Endothelial cell of umbilical vein (primary cell): Measurements from ENCODE around the gene FUT8. TPM values are rescaled to one million over a fixed set of nuclear protein-coding genes. Genes with fewer than 3 reads are reported as not detected.

ENCODE experiments used
- BruUV-seq: library from RNA; stranded (reverse); fragments of 400-500 nt; replicated peaks from 2 replicates; lab custom pipeline; 2021; lab: Mats Ljungman, UMichigan
- CTCF ChIA-PET: fragments of 300-600, 350-600 bp; sonication (Branson Sonifier 250); formaldehyde crosslinking; loops from one replicate; lab custom pipeline; 2021; ENCODE audit warnings: antibody characterized with exemption, inconsistent platforms; lab: Charles Lee
- POLR2A ChIA-PET: fragments of 300-600, 350-600 bp; sonication (Branson Sonifier 250); formaldehyde crosslinking; loops from one replicate; lab custom pipeline; 2021; ENCODE audit warnings: antibody characterized with exemption, inconsistent platforms; lab: Charles Lee
- DNase-seq: peaks from one replicate; pipeline ENCODE4 v3.0.0-alpha.2; 2011; ENCODE audit warnings: low read depth, low spot score
- FAIRE-seq: peaks from 2 replicates; lab custom pipeline; 2011; peaks lifted over from hg19 to GRCh38; lab: Jason Lieb, UNC
- H2AFZ ChIP-seq: 2 replicates; pipeline ENCODE4 v1.6.0; 2012; ENCODE audit warnings: low read depth, low read length, control low read depth, inconsistent platforms
- H3K27ac ChIP-seq: 2 replicates; pipeline ENCODE4 v1.5.1; 2011; ENCODE audit warnings: low read depth, mild to moderate bottlenecking, control low read depth, low read length, moderate library complexity; ENCODE audit not compliant: insufficient read depth
- H3K27me3 ChIP-seq, 2 experiments: 2 replicates each; pipeline versions ENCODE4 v1.6.0 to v1.6.1; 2011; ENCODE audit warnings: low read length in 2 of 2, mixed read lengths in 1 of 2; ENCODE audit not compliant: control insufficient read depth in 2 of 2, insufficient read depth in 2 of 2
- H3K36me3 ChIP-seq, 2 experiments: 2 replicates in 1 of 2; 3 replicates in 1 of 2; pipeline ENCODE4 v1.5.1; 2011; ENCODE audit warnings: low read length in 2 of 2, mild to moderate bottlenecking in 1 of 2, moderate library complexity in 1 of 2; ENCODE audit not compliant: control insufficient read depth in 2 of 2, insufficient read depth in 2 of 2; ENCODE audit errors: extremely low read depth in 1 of 2
- H3K4me1 ChIP-seq: 3 replicates; pipeline ENCODE4 v1.5.1; 2011; ENCODE audit warnings: mild to moderate bottlenecking, low read length; ENCODE audit not compliant: control insufficient read depth, insufficient read depth; ENCODE audit errors: extremely low read depth
- H3K4me2 ChIP-seq: 2 replicates; pipeline ENCODE4 v1.6.1; 2011; ENCODE audit warnings: low read length, control low read depth, mixed read lengths; ENCODE audit not compliant: insufficient read depth
- H3K4me3 ChIP-seq, 3 experiments: fragments of 200-600 bp in 1 of 3; sonication (generic), shearing (Covaris generic) in 1 of 3; replicated peaks in 1 of 3; 2 replicates each; pipeline ENCODE4 v1.5.1; 2011 to 2016; ENCODE audit warnings: control low read depth in 3 of 3, low read length in 3 of 3, mild to moderate bottlenecking in 2 of 3, inconsistent platforms in 1 of 3, low read depth in 1 of 3, moderate library complexity in 1 of 3; ENCODE audit not compliant: insufficient read depth in 1 of 3
- H3K79me2 ChIP-seq: 2 replicates; pipeline ENCODE4 v1.6.0; 2012; ENCODE audit warnings: low read length, inconsistent platforms; ENCODE audit not compliant: control insufficient read depth, insufficient read depth
- H3K9ac ChIP-seq: replicated peaks from 2 replicates; pipeline ENCODE3; 2011; ENCODE audit warnings: low read length, control low read depth; ENCODE audit not compliant: insufficient read depth; ENCODE audit errors: extremely low read depth
- H3K9me1 ChIP-seq: replicated peaks from 3 replicates; pipeline ENCODE4 v1.6.0; 2011; ENCODE audit warnings: mild to moderate bottlenecking, low read length; ENCODE audit not compliant: control insufficient read depth, insufficient read depth; ENCODE audit errors: extremely low read depth
- H3K9me3 ChIP-seq: replicated peaks from 2 replicates; pipeline ENCODE4 v1.5.1; 2012; ENCODE audit warnings: low read length, inconsistent platforms; ENCODE audit not compliant: control insufficient read depth, insufficient read depth
- H4K20me1 ChIP-seq: replicated peaks from 2 replicates; pipeline ENCODE3; 2011; ENCODE audit warnings: mild to moderate bottlenecking, low read length; ENCODE audit not compliant: control insufficient read depth, insufficient read depth; ENCODE audit errors: extremely low read depth
- CTCF ChIP-seq, 2 donors: IDR thresholded peaks; 1 replicate in 1 of 2; 2 replicates in 1 of 2; pipeline ENCODE4 v1.5.1; 2011; ENCODE audit warnings: low read length in 2 of 2, mild to moderate bottlenecking in 2 of 2, moderate library complexity in 2 of 2, control low read depth in 1 of 2, inconsistent platforms in 1 of 2, low read depth in 1 of 2; ENCODE audit not compliant: insufficient read depth in 1 of 2; ENCODE audit errors: extremely low read depth in 1 of 2
- EZH2 ChIP-seq: IDR thresholded peaks from 2 replicates; pipeline ENCODE4 v1.6.1; 2012; ENCODE audit warnings: borderline replicate concordance, low read depth, mild to moderate bottlenecking, moderate library complexity, low read length, inconsistent platforms; ENCODE audit not compliant: severe bottlenecking
- FOS ChIP-seq: IDR thresholded peaks from 2 replicates; pipeline ENCODE4 v1.6.1; 2011; ENCODE audit warnings: mild to moderate bottlenecking, low read length, moderate library complexity, borderline replicate concordance; ENCODE audit not compliant: insufficient read depth
- GATA2 ChIP-seq: IDR thresholded peaks from 2 replicates; pipeline ENCODE4 v1.7.0; 2011; ENCODE audit warnings: low read depth, mild to moderate bottlenecking, moderate library complexity, mixed read lengths, low read length; ENCODE audit not compliant: insufficient read length, insufficient read depth
- JUN ChIP-seq: IDR thresholded peaks from 2 replicates; pipeline ENCODE4 v1.6.1; 2011; ENCODE audit warnings: borderline replicate concordance, low read depth; ENCODE audit not compliant: insufficient read length, insufficient read depth
- MAX ChIP-seq: IDR thresholded peaks from 2 replicates; pipeline ENCODE4 v1.6.1; 2011; ENCODE audit not compliant: insufficient read depth, insufficient read length
- MYC ChIP-seq: IDR thresholded peaks from one replicate; pipeline ENCODE4 v1.6.1; 2011; ENCODE audit warnings: mild to moderate bottlenecking, low read depth, low read length
- POLR2A ChIP-seq: IDR thresholded peaks from 2 replicates; pipeline ENCODE4 v1.6.1; 2012; ENCODE audit warnings: low read depth, mild to moderate bottlenecking, control low read depth, low read length
- POLR2AphosphoS5 ChIP-seq: IDR thresholded peaks from 2 replicates; pipeline ENCODE4 v1.6.1; 2012; ENCODE audit warnings: low read depth, mild to moderate bottlenecking, control low read depth, low read length, moderate library complexity; ENCODE audit not compliant: insufficient read depth
- dilution Hi-C: fragments of 300-500 bp; cut with MboI; formaldehyde crosslinking; loops from one replicate; pipeline ENCODE4 v1.15.0; 2019; ENCODE audit warnings: low sequenced_read_pairs; ENCODE audit not compliant: extremely low pct_ligation_motif_present
- intact Hi-C: fragments of 100-400 bp; cut with micrococcal nuclease; formaldehyde crosslinking; loops from one replicate; pipeline ENCODE4 v1.10.0; 2022
- polyA plus RNA-seq, 4 experiments: library from polyadenylated mRNA; depleted of rRNA in 3 of 4; stranded (reverse) in 3 of 4; unstranded in 1 of 4; fragments of >200 nt; gene quantifications; 2 replicates each; pipeline versions ENCODE4 v1.2.1 to v1.2.3, GENCODE V29; 2011 to 2012; ENCODE audit warnings: missing spikeins in 1 of 4
- total RNA-seq: library from RNA; stranded (reverse); gene quantifications from 2 replicates; pipeline ENCODE4 v1.2.3, GENCODE V29; 2021

The FUT8 gene
- total and polyA plus RNA-seq, 2 donors (not counting 3 experiments of a cell fraction or from before 2014, with no cell fraction given): 16.7 to 38.8 TPM

GRCh38 chr14:65585216-65585615 lies 172.7 kb downstream of the FUT8 start:
- H3K79me2 ChIP-seq: no peaks in the 10 kb centered on the region

More at GRCh38 chr14:65585216-65585615, 172.7 kb downstream of the FUT8 start:
- no peaks in the 10 kb centered on the region for H3K9me3 ChIP-seq
- H3K4me2 ChIP-seq: no peak overlapping the region
- no peak overlapping the region for H3K4me3 ChIP-seq
- TF ChIP-seq POLR2AphosphoS5 (no peak), MYC (no peak), FOS (no peak), JUN (no peak), MAX (no peak), POLR2A (no peak), GATA2 (no peak), EZH2 (no peak), CTCF (IDR thresholded peaks at IDR 0.05; ENCODE audit: extremely low read depth in 1 of 2, insufficient read depth in 1 of 2, low read depth in 1 of 2, low read length in 2 of 2) (no peak)
- intact Hi-C loops: loop anchor here (5.0 kb wide), 1 partner anchor 173 kb away; the partner anchor contains the start of gene FUT8
- DNase-seq (no peak), FAIRE-seq (no peak)
- no peaks in the 10 kb centered on the region for H4K20me1 ChIP-seq
- no peak overlapping the region for H3K9ac ChIP-seq
- peaks cover 16% of the 10 kb centered on the region for H3K4me1 ChIP-seq
- POLR2A ChIA-PET: no interaction called here
- CTCF ChIA-PET: no interaction called here
- dilution Hi-C loops: no loop called here
- H3K9me1 ChIP-seq: no peaks in the 10 kb centered on the region
- H3K36me3 ChIP-seq: no peaks in the 10 kb centered on the region
- H3K27me3 ChIP-seq: no peaks in the 10 kb centered on the region
- no peak overlapping the region for H3K27ac ChIP-seq
- no TSS peak for BruUV-seq
- no peak overlapping the region for H2AFZ ChIP-seq
